ENCODE results near the gene WDR90.
A peak's percentile ranks its signal among the peaks of the same experiment; 100 is the strongest.

The WDR90 gene

DNA sequence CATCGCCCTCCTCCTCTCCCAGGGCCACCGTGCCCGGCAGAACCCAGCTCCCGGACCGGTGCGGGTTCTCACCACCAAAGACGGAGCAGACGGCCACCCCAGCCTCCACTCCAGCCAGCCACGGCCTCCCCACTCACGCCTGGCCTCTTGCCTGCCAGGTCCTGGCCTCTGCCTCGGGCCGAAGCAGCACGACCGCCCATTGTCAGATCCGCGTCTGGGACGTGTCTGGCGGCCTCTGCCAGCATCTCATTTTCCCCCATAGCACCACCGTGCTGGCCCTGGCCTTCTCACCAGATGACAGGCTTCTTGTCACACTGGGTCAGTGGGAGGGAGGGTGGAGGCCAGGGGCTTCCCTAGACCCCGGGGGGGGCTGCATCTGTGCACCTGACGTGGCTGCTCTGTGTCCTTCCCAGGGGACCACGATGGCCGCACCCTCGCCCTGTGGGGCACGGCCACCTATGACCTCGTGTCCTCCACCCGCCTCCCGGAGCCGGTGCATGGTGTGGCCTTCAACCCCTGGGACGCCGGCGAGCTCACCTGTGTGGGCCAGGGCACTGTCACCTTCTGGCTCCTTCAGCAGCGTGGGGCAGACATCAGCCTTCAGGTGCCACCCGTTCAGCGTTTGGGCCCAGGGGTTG is 12.1 kb downstream of the WDR90 start:
- no peak for DNase-seq

- no peak for DNase-seq
Measured at GRCh38 chr16:662095-662494, 12.9 kb downstream of the WDR90 start.

DNA sequence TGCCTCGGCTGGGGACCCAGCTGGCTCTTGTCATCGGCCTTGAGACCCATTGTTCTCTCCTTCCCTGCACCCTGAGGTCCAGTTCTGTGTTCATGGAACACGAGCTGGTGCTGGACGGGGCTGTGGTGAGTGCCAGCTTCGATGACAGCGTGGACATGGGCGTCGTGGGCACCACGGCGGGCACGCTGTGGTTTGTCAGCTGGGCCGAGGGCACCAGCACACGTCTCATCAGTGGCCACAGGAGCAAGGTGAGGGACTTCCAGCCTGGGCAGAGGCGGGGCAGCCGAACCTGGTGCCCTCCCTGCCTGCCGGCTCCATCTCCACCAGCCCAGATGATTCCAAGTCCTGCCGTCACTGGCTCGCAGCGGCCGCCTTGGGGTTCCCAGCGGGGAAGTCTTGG is 13.4 kb downstream of the WDR90 start:
- DNase-seq = no peak

- no peak for DNase-seq
Measured at GRCh38 chr16:666572-666971, 17.4 kb downstream of the WDR90 start.

GRCh38 chr16:667113-667779 is 18.1 kb downstream of the WDR90 start:
- DNase-seq = no peak

- peak; percentile 88 for DNase-seq
Measured at GRCh38 chr16:667780-668518, 18.8 kb downstream of the WDR90 start, which contains the start of gene RHOT2. RHOT2 (plus strand) TSS chr16:668132; CDS start chr16:668200, 68 bp downstream.

GRCh38 chr16:668519-669171 is 19.5 kb downstream of the WDR90 start:
- no peak for DNase-seq

DNA sequence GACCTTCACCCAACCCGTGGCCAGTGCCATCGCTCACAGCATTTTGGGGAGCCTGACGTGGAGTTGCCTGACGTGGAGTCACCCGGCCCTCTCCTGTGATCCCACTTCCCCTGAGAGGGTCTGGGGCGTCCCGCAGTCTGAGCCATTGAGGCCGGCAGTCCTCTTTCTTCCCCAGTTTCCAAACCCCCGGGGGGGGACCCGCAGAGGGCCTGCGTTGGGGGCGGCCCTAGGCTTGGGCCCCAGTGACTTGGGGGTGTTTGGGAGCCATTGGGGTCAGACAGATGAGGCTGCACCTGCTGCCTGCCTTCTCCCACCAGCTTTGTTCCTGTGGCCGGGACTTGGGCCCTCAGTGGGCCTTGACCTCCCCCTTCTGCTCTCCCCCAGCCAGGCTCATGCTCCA is 20.5 kb downstream of the WDR90 start:
- no peak for DNase-seq

- no peak for DNase-seq
Measured at GRCh38 chr16:670485-671352, 21.6 kb downstream of the WDR90 start.

DNA sequence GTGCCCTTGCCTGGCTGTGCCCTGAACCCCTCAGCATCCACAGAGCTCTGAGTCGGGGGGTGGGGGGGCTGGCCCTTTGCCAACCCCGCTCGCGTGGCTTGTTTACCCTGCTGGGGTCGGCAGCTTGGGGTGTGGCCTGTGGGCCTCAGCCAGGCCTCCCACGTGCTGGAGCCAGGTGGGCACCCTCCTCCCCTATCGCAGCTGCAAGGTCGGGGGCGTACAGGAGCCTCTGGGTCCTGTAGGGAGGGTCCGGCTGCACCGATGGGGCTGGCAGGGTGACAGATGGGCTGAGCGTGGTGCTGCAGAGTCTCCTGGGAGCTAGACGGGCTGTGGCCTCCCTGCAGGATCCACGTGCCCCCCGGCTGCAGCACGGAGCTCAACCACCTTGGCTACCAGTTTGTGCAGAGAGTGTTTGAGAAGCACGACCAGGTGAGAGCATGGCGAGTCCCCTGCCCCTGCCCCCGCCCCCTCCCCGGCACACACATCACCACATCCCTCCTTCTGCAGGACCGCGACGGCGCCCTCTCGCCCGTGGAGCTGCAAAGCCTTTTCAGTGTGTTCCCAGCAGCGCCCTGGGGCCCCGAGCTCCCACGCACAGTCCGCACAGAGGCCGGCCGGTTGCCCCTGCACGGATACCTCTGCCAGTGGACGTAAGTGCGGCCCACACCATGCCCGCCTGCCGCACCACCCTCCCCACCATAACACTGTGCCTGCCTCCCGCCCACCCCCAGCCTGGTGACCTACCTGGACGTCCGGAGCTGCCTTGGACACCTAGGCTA is 22.4 kb downstream of the WDR90 start:
- DNase-seq = no peak

- DNase-seq = no peak
Measured at GRCh38 chr16:672371-672770, 23.2 kb downstream of the WDR90 start.

DNA sequence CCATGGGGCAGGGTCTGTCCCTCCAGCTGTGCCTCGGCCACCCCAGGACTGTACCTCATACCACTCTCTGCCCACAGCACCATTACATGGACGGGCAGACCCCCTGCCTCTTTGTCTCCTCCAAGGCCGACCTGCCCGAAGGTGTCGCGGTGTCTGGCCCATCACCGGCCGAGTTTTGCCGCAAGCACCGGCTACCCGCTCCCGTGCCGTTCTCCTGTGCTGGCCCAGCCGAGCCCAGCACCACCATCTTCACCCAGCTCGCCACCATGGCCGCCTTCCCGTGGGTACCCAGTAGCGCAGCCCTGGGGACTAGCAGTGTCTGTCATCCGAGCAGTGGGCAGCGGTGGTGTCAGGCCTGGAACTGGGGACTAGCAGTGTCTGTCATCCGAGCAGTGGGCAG is 23.7 kb downstream of the WDR90 start:
- DNase-seq = no peak

- no peak for DNase-seq
Measured at GRCh38 chr16:673399-673991, 24.3 kb downstream of the WDR90 start.

- no peak for DNase-seq
Measured at GRCh38 chr16:674214-674881, 25.2 kb downstream of the WDR90 start.

GRCh38 chr16:674968-675883 is 26.1 kb downstream of the WDR90 start, which contains the start of gene RHBDL1:
RHBDL1 (plus strand) TSS chr16:675671; CDS start chr16:675791, 120 bp downstream.
- DNase-seq = peak; percentile 43

DNA sequence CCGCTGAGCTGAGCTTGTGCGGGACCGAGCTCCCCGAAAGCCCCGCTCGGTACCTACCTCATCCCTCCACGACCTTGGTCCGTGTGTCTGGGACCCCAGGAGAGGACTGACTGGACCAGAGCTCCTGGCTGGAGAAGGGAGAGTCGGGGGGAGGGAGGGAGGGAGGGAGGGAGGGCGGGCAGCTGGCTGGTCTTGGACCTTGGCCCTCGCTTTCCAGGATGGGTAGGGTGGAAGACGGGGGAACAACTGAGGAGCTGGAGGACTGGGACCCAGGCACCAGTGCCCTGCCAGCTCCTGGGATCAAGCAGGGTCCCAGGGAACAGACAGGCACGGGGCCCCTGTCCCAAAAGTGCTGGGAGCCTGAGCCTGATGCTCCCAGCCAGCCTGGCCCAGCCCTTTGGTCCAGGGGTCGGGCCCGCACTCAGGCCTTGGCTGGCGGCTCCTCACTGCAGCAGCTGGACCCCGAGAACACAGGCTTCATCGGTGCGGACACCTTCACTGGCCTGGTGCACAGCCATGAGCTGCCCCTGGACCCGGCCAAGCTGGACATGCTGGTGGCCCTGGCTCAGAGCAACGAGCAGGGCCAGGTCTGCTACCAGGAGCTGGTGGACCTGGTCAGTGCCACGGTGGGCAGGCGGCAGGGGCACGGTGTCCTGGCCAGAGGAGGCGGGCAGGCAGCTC is 26.9 kb downstream of the WDR90 start:
- no peak for DNase-seq

GRCh38 chr16:676565-676902 is 27.4 kb downstream of the WDR90 start:
- DNase-seq = no peak

DNA sequence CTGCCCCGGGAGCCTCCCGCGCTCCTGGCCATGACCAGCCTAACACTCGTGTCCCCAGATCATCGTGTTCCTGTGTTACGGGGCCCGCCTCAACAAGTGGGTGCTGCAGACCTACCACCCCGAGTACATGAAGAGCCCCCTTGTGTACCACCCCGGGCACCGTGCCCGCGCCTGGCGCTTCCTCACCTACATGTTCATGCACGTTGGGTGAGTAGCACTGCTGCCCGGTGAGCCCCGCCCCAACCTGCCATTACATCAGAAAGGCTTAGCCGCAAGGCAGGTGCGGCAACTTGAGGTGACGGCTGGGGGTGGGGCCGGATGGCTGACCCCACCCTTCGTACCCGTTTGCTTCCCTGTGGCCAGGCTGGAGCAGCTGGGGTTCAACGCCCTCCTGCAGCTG is 27.7 kb downstream of the WDR90 start:
- DNase-seq = no peak
